OCI-LY1 (cell line): Measurements from ENCODE around the gene GJD3.

ENCODE experiments used
- H2AFZ ChIP-seq: fragments of 200-600 bp; sonication (generic), shearing (Covaris generic); 2 replicates; pipeline ENCODE4 v1.6.0; 2014; ENCODE audit warnings: antibody characterized with exemption, mild to moderate bottlenecking, low read length
- H3F3A ChIP-seq: fragments of 200-600 bp; sonication (generic), shearing (Covaris generic); 2 replicates; pipeline ENCODE4 v1.6.0; 2014; ENCODE audit warnings: mild to moderate bottlenecking, antibody characterized with exemption, low read length, moderate library complexity; ENCODE audit not compliant: insufficient read depth
- H3K27ac ChIP-seq: fragments of 200-600 bp; sonication (generic); 2 replicates; pipeline ENCODE4 v1.5.1; 2014; ENCODE audit warnings: low read length, mixed run types, mild to moderate bottlenecking, low read depth; ENCODE audit not compliant: poor library complexity, severe bottlenecking
- H3K27me3 ChIP-seq: fragments of 200-600 bp; sonication (generic); 2 replicates; pipeline ENCODE4 v1.6.0; 2014; ENCODE audit warnings: antibody characterized with exemption, mild to moderate bottlenecking, low read length, moderate library complexity; ENCODE audit not compliant: insufficient read depth
- H3K36me3 ChIP-seq: fragments of 200-600 bp; sonication (generic); 2 replicates; pipeline ENCODE4 v1.6.1; 2014; ENCODE audit warnings: mild to moderate bottlenecking, antibody characterized with exemption, low read length, moderate library complexity, mixed read lengths; ENCODE audit not compliant: insufficient read depth
- H3K4me1 ChIP-seq: fragments of 200-600 bp; sonication (generic); 2 replicates; pipeline ENCODE4 v1.5.1; 2014; ENCODE audit warnings: mild to moderate bottlenecking, low read length, moderate library complexity; ENCODE audit not compliant: insufficient read depth, severe bottlenecking
- H3K4me2 ChIP-seq: fragments of 200-600 bp; sonication (generic), shearing (Covaris generic); 2 replicates; pipeline ENCODE4 v1.6.1; 2014; ENCODE audit warnings: low read length
- H3K4me3 ChIP-seq: fragments of 200-600 bp; sonication (generic); 2 replicates; pipeline ENCODE4 v1.5.1; 2014; ENCODE audit warnings: low read length, low read depth, mild to moderate bottlenecking, mixed read lengths; ENCODE audit not compliant: poor library complexity, severe bottlenecking
- H3K79me2 ChIP-seq: fragments of 200-600 bp; shearing (Covaris generic); 2 replicates; pipeline ENCODE4 v1.6.1; 2016; ENCODE audit warnings: mixed run types, low read length, mixed read lengths; ENCODE audit not compliant: insufficient read depth
- H3K9ac ChIP-seq: fragments of 200-600 bp; sonication (generic), shearing (Covaris generic); 2 replicates; pipeline ENCODE4 v1.6.1; 2014; ENCODE audit warnings: mild to moderate bottlenecking, low read length, mixed read lengths
- H3K9me2 ChIP-seq: fragments of 200-600 bp; sonication (generic), shearing (Covaris generic); 2 replicates; pipeline ENCODE4 v1.6.1; 2014; ENCODE audit warnings: low read depth, mild to moderate bottlenecking, low read length, mixed read lengths
- H3K9me3 ChIP-seq: fragments of 200-600 bp; shearing (Covaris generic); 2 replicates; pipeline ENCODE4 v1.6.1; 2014; ENCODE audit warnings: low read length, mixed read lengths
- H4K20me1 ChIP-seq: fragments of 200-600 bp; sonication (generic), shearing (Covaris generic); 2 replicates; pipeline ENCODE4 v1.6.0; 2016; ENCODE audit warnings: mild to moderate bottlenecking, low read length; ENCODE audit not compliant: insufficient read depth
- CTCF ChIP-seq: fragments of 200-600 bp; sonication (generic), shearing (Covaris generic); IDR thresholded peaks from 2 replicates; pipeline ENCODE4 v1.5.1; 2017; ENCODE audit warnings: mild to moderate bottlenecking, antibody characterized with exemption, low read length, moderate library complexity, mixed read lengths
- EZH2 ChIP-seq: fragments of 200-600 bp; sonication (generic), shearing (Covaris generic); IDR thresholded peaks from 2 replicates; pipeline ENCODE4 v1.8.0; 2017; ENCODE audit warnings: borderline replicate concordance, mixed run types, mild to moderate bottlenecking, antibody characterized with exemption, low read length, moderate library complexity, mixed read lengths

The GJD3 gene

GRCh38 chr17:40361063-40361924 lies 3.2 kb downstream of the GJD3 start:
- H4K20me1 ChIP-seq = no peaks in the 10 kb centered on the region
- TF ChIP-seq CTCF (no peak), EZH2 (no peak)
- H3K4me2 ChIP-seq = no peak overlapping the region
- H2AFZ ChIP-seq = no peak overlapping the region
- H3K27ac ChIP-seq = no peak overlapping the region
- H3K9me3 ChIP-seq = no peaks in the 10 kb centered on the region
- no peaks in the 10 kb centered on the region for H3K9me2 ChIP-seq
- no peak overlapping the region for H3K9ac ChIP-seq
- H3K4me1 ChIP-seq = peaks cover 11% of the 10 kb centered on the region
- H3K79me2 ChIP-seq = no peaks in the 10 kb centered on the region
- no peak overlapping the region for H3K4me3 ChIP-seq
- H3K36me3 ChIP-seq = no peaks in the 10 kb centered on the region
- H3F3A ChIP-seq = no peaks in the 10 kb centered on the region
- no peaks in the 10 kb centered on the region; the same call in 1 of the 2 replicates for H3K27me3 ChIP-seq

GRCh38 chr17:40360091-40360490 lies 4.4 kb downstream of the GJD3 start:
- Histone ChIP-seq H3K79me2 (no peaks in the 10 kb centered on the region), H2AFZ (no peak overlapping the region), H3K27me3 (no peaks in the 10 kb centered on the region; the same call in 1 of the 2 replicates), H4K20me1 (no peaks in the 10 kb centered on the region), H3K4me3 (no peak overlapping the region), H3K27ac (no peak overlapping the region), H3K9me2 (no peaks in the 10 kb centered on the region), H3K4me1 (peaks cover 11% of the 10 kb centered on the region), H3F3A (no peaks in the 10 kb centered on the region), H3K9ac (no peak overlapping the region), H3K9me3 (no peaks in the 10 kb centered on the region), H3K4me2 (no peak overlapping the region), H3K36me3 (no peaks in the 10 kb centered on the region)
- TF ChIP-seq CTCF (no peak), EZH2 (no peak)

- Histone ChIP-seq H3K4me2 (peak overlapping the region; percentile 56), H3K36me3 (no peaks in the 10 kb centered on the region), H3K27ac (no peak overlapping the region), H3K9me2 (no peaks in the 10 kb centered on the region), H3K79me2 (no peaks in the 10 kb centered on the region), H4K20me1 (no peaks in the 10 kb centered on the region), H3F3A (no peaks in the 10 kb centered on the region), H3K4me1 (peaks cover 11% of the 10 kb centered on the region), H2AFZ (no peak overlapping the region), H3K27me3 (no peaks in the 10 kb centered on the region; the same call in 1 of the 2 replicates), H3K9ac (no peak overlapping the region), H3K9me3 (no peaks in the 10 kb centered on the region), H3K4me3 (no peak overlapping the region)
- peak; percentile 91 for TF ChIP-seq CTCF
- TF ChIP-seq EZH2 = no peak
These were observed 6.1 kb downstream of the GJD3 start for GRCh38 chr17:40358323-40359038.
